ENCODE data around the gene SORCS2. TPM values are rescaled to one million over a fixed set of nuclear protein-coding genes. Genes with fewer than 3 reads are reported as not detected.

Gene SORCS2
- total and polyA plus RNA-seq, 2 of the 13 experiments (the other 11 are each of a cell fraction or from before 2014, with no cell fraction given): 0.82 to 1.0 TPM

DNA sequence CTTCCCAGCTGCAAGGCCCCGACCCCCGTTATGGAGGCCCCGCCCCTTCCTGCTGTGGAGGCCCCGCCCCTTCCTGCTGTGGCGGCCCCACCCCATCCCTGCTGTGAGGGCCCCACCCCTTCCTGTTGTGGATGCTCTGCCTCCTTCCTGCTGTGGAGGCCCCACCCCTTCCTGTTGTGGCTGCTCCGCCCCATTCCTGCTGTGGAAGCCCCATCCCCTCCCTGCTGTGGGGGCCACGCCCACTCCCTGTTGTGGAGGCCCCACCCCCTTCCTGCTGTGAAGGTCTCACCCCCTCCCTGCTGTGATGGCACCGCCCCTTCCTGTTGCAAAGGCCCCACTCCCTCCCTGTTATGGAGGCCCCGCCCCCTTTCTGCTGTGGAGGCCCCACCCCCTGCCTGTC, 347.3 kb downstream of the SORCS2 start:
- ChIA-PET CTCF (ENCODE audit: low intra/inter-chr PET ratio, low total read pairs) (no interaction called here), POLR2A (interaction anchor here (1.4 kb wide), 1 partner anchor 9 kb away, joined by 6 read pairs; no protein-coding TSS in a partner anchor)
- Histone ChIP-seq H3K27ac (ENCODE audit: extremely low read length, insufficient read depth, low read length) (no peak overlapping the region), H3K9me3 (ENCODE audit: low read length) (no peaks in the 10 kb centered on the region), H3K4me1 (ENCODE audit: insufficient read depth, low read length) (peaks cover 15% of the 10 kb centered on the region), H3K27me3 (ENCODE audit: control insufficient read depth in 1 of 2, insufficient read depth in 2 of 2, low read length in 2 of 2) (no peaks in the 10 kb centered on the region), H3K36me3 (replicated peaks in 1 of 2; ENCODE audit: control insufficient read depth in 1 of 2, insufficient read depth in 2 of 2, low read length in 2 of 2) (no peaks in the 10 kb centered on the region), H2AFZ (ENCODE audit: low read length) (no peak overlapping the region), H4K20me1 (ENCODE audit: insufficient read depth, low read length) (no peaks in the 10 kb centered on the region), H3K4me3 (replicated peaks in 1 of 3; ENCODE audit: insufficient read depth in 1 of 3, low read depth in 2 of 3, low read length in 3 of 3) (peak overlapping the region in 1 of 3 experiments; percentile 40; a peak in 1 of 6 replicates), H3K4me2 (ENCODE audit: low read depth, low read length) (peak overlapping the region; percentile 69; the same call in 1 of the 2 replicates), H3K79me2 (ENCODE audit: insufficient read depth, low read length) (no peaks in the 10 kb centered on the region), H3K9ac (ENCODE audit: insufficient read depth, low read depth, low read length) (no peak overlapping the region; the same call in 1 of the 2 replicates)
- ATAC-seq: peak; percentile 65
- FAIRE-seq: no peak
- intact Hi-C loops (cut with micrococcal nuclease; ENCODE audit: unreplicated experiment): loop anchor here (10.0 kb wide), 1 partner anchor 95 kb away; no protein-coding TSS in a partner anchor
- in situ Hi-C loops (cut with HindIII; ENCODE audit: extremely low pct_ligation_motif_present, low pct_unique_long_range_greater_than_20kb): no loop called here
- BruUV-seq (replicated peaks): no TSS peak
- WGBS (ENCODE audit: low lambda C conversion rate): 23% methylated on average over 9 of the region's 9 CpGs
- peak; percentile 48 for DNase-seq (ENCODE audit: low spot score)
- no peak for TF ChIP-seq DZIP1 (CRISPR knock-in tag; IDR thresholded peaks at IDR 0.05)
- TF ChIP-seq GFI1 (CRISPR knock-in tag; IDR thresholded peaks at IDR 0.05; ENCODE audit: borderline replicate concordance): no peak
- no peak for TF ChIP-seq CREB1 (IDR thresholded peaks at IDR 0.05)
- 0 out of 2 replicates have a peak, but pooled peaks have one; percentile 6 for TF ChIP-seq CREB1 (CRISPR knock-in tag; IDR thresholded peaks at IDR 0.05)
- peak; percentile 42; the same call in 1 of the 2 replicates for TF ChIP-seq GABPB1 (CRISPR knock-in tag; IDR thresholded peaks at IDR 0.05)
- no peak for TF ChIP-seq RFX1 (IDR thresholded peaks at IDR 0.05)
- TF ChIP-seq PRMT3 (CRISPR knock-in tag; IDR thresholded peaks at IDR 0.05; ENCODE audit: borderline replicate concordance, low read depth): no peak
- no peak for TF ChIP-seq HNRNPL (IDR thresholded peaks at IDR 0.05; ENCODE audit: low read depth, low read length)
- TF ChIP-seq, protein P1, sequence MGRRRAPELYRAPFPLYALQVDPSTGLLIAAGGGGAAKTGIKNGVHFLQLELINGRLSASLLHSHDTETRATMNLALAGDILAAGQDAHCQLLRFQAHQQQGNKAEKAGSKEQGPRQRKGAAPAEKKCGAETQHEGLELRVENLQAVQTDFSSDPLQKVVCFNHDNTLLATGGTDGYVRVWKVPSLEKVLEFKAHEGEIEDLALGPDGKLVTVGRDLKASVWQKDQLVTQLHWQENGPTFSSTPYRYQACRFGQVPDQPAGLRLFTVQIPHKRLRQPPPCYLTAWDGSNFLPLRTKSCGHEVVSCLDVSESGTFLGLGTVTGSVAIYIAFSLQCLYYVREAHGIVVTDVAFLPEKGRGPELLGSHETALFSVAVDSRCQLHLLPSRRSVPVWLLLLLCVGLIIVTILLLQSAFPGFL (CRISPR knock-in tag; IDR thresholded peaks at IDR 0.05): no peak
- no peak for TF ChIP-seq SOX6 (IDR thresholded peaks at IDR 0.05)
- no peak for TF ChIP-seq SOX6 (CRISPR knock-in tag; IDR thresholded peaks at IDR 0.05)
- no peak for TF ChIP-seq YEATS2 (CRISPR knock-in tag; IDR thresholded peaks at IDR 0.05; ENCODE audit: borderline replicate concordance)
- TF ChIP-seq, protein P2, sequence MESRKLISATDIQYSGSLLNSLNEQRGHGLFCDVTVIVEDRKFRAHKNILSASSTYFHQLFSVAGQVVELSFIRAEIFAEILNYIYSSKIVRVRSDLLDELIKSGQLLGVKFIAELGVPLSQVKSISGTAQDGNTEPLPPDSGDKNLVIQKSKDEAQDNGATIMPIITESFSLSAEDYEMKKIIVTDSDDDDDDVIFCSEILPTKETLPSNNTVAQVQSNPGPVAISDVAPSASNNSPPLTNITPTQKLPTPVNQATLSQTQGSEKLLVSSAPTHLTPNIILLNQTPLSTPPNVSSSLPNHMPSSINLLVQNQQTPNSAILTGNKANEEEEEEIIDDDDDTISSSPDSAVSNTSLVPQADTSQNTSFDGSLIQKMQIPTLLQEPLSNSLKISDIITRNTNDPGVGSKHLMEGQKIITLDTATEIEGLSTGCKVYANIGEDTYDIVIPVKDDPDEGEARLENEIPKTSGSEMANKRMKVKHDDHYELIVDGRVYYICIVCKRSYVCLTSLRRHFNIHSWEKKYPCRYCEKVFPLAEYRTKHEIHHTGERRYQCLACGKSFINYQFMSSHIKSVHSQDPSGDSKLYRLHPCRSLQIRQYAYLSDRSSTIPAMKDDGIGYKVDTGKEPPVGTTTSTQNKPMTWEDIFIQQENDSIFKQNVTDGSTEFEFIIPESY (CRISPR knock-in tag; IDR thresholded peaks at IDR 0.05): no peak
- no peak for TF ChIP-seq PRDM10 (CRISPR knock-in tag; IDR thresholded peaks at IDR 0.05; ENCODE audit: low read depth)
- peak; percentile 64 for TF ChIP-seq GABPA (IDR thresholded peaks at IDR 0.05; ENCODE audit: low read depth, low read length)
- peak; percentile 88 for TF ChIP-seq GABPA (CRISPR knock-in tag; IDR thresholded peaks at IDR 0.05; ENCODE audit: low read depth)
- no peak for TF ChIP-seq PHF8 (CRISPR knock-in tag; IDR thresholded peaks at IDR 0.05)
